Pons (tissue), 1 donor: ENCODE data around the gene PRDM16.
"Not testable (repeated sequence)": the region's sequence is repeated elsewhere in the genome, so short reads cannot be mapped to it uniquely, and the experiment has no call there.

ENCODE experiments used
- DNase-seq: peaks from one replicate; pipeline ENCODE4 v3.0.0-alpha.2; 2016; ENCODE audit warnings: low spot score

The PRDM16 gene

DNA sequence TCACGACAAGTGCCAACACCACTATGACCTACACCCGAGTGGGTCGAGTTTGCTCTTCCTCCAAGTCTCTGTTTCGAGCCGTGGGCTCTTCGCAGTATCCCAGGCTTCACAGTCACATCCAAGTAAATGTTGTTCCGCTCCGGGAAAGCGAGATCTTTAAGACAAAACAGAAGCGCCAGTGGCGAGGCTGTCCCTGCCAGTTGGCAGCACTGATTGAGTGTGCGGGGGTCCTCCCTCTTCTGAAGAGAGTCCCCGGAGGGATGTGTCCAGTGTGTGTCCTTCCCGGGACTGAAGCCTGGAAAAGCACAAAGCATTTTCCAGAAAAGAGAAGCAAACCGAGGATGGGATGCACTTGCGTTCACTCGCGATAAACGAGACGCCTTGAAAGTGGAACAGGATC is 158.9 kb downstream of the PRDM16 start:
- no peak for DNase-seq

DNA sequence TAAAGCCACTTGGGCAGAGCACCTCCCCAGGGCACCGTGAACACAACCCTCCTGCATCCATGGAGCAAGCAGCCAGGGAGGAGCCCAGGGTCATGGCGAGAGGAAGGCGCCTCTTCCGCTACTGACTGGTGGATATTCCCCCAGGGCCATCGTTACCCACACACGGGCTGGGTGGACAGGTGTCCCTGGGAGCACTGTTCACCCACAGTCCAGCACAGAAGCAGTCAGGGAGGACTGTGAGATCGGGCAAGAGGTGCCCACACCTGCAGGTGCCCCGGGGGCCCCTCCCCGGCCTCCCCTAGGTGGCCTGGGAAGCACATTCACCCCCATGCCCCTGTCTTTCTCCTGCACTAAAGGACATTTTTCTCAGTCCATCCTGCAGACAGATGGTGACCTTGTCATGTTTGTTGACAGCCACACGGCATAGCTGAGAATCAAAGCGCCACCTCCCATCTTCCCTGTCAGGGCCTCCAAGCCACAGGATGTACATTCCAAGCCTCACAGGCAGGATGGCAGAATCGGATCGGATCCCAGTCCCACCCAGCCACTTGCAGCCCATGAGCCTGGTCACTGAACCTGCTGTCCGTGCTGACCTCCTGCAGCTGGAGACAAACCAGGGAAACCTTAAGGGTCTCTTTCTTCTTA is 160.2 kb downstream of the PRDM16 start:
- no peak for DNase-seq

DNA sequence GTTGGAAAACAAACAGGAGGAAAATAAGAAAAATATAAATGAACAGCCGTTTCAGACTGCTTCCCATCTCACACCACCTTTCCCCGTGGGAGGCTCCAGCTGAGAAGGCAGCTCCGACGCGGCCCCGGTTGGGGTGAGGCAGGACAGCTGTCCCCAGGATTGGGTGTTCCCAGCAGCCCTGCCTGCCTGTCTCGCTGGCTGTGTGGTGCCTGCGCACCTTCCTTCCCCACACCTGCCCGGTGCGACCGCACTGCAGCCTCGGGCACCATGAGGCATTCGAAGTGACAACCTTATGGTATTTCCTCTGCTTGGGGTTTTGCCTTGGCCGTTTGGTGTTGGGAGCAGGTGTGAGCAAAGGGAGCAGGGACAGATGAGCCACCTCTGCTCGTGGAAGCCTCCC is 161.6 kb downstream of the PRDM16 start:
- DNase-seq: no peak

DNA sequence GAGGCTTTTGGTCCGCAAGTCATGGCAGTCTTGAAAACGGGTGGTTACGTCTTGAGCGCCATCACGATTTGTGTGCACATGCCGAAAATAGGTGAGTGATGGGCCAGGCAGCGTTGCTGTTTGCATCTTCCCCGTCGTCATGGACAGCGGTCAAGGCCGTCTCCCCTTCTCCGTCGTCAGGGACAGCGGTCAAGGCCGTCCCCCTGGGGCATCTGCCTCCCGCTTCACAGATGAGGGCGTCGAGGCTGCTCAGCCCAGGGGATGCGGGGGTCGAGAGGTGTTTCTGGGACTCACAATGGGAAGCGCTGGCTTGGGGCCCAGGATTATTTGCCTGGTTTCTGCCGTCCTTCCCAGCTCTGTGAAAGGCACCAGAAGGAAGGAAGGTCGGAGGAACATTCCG is 162.2 kb downstream of the PRDM16 start:
- DNase-seq: no peak

DNA sequence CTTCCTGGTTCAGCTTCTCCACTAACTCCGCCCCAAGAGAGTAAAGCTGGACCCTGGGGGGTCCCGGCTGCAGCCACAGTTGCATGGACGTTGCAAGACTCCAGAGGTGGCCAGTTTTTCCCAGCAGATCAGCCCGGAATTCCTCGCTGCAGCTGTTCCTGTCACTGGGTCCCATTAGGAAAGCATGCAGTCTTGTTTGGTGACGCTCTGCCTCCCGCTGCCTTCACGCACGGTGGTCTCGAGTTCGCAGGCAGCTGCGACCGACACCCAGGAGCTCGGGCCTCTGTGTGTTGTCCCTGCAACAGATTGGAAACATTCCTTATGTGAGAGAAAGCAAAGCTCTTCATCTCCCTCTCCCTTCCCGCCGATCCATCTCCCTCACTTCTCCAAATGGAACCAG is 162.8 kb downstream of the PRDM16 start:
- no peak for DNase-seq

DNA sequence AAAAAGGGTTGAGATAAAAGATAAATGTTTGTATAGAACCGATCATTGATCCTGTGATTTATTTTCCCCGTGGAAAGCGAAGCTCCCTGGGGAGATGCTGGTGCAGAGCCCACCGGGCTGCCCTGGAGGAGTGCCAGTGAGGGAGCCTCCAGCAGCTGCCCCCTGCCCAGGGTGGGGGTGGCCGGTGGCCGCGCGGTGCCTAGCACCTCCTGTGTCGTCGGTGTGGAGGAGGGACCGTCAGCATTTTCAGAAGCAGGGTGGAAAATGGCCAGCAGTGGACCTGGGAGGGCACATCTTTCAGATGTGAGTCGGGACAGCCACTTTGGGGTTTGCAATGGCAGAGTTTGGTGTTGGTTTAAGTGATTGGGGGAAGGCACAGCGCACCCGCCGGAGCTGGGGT is 164.0 kb downstream of the PRDM16 start:
- DNase-seq: no peak

DNA sequence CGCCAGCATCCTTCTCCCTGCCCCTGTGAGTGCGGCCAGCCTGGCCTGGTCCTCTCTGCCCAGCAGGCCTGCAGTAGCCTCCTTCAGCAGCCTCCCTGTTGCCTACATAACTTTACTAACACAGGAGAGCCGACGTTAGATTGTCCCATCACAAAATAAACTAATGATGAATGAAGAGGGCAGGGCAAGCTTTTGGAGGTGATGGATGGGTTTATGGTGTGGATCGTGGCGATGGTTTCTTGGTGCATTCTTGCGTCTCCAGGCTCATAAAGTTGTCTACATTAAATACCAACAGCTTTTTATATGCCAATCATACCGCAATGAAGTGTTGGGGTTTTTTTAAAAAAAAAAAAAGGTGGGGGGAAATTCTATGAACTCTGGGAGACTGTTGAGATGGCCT is 164.5 kb downstream of the PRDM16 start:
- no peak for DNase-seq

DNA sequence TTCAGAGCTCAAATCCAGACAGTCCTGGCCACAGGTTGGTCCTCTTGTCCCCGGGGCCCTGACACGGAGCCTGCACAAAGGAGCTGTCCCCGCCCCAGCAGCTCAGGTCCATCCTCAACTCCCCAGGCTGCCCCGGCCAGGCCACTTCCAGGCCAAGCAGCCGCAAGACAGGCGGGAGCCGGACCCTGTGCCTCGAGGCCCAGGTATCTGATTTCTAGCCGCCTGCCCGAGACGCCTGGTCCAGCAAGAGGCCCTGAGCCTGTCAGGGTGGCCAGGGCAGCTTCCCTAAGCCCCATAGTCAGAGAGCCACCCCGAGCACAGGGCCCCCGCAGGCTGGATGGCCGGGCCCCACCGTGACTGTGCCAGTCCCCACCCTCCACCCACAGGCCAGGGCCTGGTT is 165.3 kb downstream of the PRDM16 start:
- DNase-seq: no peak

DNA sequence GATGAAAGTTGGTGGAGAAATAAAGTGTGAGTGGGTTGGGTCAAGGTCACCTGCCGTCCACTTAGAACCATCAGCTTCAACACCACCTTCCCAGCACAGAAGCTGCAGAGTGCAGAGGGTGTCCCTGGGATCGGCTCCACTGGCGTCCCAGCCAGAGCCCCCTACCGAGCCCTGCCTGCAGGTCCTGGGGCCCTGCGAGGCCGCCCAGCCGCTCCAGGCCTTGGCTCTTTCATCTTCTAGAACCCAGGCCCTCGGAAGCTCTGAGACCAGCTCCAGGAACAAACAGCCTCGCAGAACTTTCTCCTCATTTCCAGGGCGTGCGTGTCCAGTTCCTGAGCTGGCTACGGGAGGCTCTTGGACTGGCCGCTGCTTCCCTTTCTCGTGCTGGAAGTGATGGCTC is 166.0 kb downstream of the PRDM16 start:
- DNase-seq: no peak

DNA sequence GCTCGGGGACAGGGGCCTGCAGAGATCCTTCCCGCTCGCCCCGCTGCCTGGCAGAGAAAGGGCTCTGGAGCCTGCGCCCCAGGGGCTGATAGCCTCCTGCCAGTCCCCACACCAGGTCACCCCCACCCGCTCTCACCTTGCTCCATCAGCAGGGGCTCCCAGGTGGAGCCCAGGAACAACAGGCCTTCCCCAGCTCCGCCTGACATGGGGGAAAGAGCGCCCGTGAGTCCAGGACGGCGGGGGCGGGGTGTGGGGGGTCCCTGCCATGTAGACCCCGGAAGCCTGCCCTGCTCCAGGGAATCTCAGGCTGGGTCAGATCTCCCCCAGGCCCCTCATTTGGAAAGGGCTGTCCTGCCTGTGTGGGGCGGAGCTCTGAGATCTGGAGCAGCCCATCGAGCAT is 166.5 kb downstream of the PRDM16 start:
- no peak for DNase-seq

DNA sequence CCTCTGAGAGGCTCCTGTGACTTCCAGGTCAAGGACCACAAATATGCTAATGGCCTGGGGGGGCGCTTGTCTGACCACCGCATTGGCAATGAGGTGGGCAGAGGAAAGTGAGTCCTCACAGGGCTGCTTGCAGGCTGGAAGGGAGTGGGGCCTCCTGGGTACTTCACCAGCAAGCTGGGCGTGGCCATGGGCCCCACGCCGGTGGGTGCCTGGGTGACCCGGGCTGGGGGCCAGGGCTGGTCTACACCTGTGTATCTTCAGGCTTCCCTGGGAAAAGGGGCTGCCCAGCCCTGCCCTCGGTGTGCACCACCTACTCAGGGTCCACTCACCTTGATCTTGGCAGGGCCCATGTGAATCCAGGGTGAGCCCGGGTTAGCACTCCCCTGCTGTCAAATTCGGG is 167.4 kb downstream of the PRDM16 start:
- no peak for DNase-seq

DNA sequence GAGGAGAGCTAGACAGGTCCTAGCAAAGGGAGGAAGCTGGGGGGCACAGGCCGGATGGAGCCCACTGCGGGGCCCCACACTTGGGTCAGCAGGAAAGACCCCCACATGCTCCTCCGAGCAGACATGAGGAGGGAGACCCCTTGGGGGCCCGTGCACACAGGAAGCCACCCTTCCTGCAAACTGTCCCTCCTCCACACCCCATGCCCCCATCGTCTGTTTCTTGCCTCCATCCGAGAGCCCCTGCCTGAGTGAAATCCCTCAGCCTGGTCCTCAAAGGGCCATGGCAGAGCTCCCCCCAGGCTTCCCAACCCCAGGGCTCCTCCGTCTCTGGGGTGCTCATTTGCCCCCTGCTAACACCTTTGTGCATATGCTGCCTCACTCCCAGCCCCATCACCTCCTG is 168.0 kb downstream of the PRDM16 start:
- no peak for DNase-seq

DNA sequence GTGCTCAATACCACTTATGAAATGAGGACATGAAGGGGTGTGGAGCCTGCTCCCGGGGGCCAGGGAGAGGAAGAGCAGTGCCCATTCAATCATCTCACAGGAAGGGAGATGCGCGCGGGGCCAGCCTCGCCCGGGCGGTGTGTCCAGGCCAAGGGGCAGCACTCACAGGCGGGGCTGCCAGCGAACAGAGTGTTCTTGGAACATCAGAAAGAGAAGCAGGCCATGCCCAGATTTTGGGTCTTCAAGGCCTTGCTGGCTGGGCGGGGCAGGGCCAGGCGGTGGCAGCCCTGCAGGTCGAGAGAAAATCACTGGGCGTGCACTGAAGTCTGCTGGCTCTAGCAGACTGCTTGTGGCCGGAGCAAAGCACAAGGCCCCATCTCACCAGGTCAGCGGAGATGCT is 168.6 kb downstream of the PRDM16 start:
- no peak for DNase-seq

DNA sequence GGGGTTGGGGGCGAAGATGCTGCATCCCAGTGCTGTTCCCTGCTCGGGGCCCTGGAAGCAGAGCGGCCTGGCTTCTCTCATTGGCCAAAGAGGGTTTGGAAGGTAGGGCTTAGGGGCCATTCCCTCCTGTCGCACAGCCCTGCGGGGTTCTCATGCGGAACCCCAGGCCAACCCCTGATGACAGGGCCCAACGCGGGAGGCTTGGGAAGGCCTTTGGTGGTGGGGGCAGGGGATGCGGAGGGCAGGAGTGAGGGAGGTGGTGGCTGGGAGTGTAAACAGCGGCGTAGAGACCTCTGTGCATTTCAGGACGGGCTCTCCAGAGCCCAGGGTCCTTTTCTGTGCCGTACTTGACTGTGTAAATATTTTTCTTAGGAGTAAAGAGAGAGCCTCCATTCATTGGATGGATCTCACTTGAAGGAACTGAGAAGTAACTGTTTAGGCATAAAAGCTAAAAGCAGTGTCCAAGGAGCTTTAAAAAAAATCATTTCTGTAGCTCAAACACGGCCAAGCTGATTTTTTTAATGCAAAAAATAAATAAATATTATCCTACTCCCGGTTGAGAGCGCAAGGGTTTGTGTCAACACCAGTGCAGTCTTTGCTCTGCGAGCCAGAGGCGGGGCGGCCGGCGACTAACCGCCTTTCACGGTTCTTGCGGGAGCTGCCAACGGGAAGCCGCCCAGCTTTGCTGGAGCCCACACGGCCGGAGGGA is 169.1 kb downstream of the PRDM16 start:
- DNase-seq: no peak

DNA sequence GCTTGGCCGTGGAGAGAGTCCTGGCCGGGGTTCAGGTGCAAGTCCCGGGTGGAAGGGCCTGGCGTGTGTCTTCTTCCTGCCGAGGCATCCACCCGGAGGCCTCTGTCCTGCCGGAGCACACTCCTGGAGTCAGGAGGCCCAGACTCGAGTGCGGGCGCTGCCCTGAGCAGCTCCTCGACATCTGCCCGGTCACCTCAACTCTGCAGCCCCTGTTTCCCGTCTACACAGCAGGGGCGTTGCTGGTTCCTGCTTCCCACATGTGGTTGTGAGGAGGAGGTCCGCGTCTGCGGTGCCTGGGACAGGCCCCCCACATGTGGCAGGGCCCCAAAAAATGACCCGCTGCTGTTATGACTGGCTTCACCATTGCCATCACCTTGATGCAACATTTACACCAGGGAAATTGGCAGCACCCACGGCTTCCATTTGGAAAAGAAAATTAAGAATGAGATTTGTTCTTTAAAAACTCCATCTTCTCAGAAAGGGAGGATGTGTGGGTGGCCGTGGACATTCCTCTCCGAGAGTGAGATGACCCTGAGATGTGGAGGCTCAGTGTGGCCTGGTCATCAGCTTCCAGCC is 169.8 kb downstream of the PRDM16 start:
- no peak for DNase-seq

DNA sequence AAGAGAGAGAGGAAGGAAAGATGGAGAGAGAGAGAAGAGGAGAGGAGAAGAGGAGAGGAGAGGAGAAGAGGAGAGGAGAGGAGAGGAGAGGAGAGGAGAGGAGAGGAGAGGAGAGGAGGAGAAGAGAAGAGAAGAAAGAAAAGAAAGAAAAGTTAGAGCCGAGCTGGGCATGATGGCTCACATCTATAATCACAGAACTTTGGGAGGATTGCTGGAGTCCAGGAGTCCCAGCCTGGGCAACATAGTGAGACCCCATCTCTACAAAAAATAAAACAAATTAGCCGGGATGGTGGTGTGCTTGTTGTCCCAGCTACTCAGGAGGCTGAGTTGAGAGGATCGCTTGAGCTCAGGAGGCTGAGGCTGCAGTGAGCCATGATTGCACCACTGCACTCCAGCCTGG is 171.0 kb downstream of the PRDM16 start:
- DNase-seq: not testable (repeated sequence)

DNA sequence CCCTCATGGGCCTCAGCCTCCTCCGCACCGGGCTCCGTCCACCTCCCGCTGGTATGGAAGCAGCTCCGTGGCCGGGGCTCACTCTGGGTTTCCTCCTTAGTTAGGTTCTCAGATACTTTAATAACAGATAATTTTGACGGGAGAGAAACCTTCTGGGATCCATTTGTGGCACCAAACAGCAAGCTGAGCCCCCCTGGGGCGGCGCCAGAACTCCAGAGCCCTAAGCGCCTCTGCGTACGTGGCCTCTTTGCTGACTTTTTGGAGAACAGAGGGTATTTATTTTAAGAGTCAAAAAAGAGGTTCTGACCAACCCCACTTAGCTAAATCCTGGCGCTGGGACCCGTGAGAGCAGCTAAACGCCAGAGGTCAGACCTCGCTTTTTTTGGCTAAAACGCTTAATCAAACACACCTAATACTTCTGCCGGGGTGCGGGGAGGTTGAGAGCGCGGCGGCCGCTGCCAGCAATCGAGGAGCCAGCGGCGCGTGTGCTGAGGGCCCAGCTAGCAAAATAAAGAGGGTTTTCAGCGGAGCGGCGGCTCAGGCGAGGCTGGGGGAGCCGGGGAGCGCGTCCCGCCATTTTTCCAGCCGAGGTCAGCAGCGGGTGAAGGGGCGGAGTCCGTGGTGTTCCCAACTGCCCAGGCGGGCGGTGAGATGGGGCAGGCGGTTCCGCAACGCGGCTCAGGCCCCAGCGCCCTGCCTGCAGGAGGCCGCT is 171.7 kb downstream of the PRDM16 start:
- no peak for DNase-seq

DNA sequence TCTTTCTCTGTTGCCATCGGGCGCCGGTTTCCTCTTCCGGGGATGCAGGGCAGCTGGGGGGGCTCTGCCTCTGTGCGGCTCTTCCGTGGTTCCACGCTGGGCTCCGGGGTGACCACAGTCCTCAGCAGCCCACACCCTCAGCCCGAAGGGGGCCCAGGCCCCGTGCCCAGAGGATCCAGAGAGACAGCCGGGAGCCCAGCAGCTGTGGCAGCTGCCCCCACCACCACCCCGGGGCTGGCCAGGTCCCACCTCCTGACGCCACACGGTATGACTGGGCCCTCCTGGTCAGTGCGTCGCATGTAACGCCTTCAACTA is 172.2 kb downstream of the PRDM16 start:
- DNase-seq: no peak

DNA sequence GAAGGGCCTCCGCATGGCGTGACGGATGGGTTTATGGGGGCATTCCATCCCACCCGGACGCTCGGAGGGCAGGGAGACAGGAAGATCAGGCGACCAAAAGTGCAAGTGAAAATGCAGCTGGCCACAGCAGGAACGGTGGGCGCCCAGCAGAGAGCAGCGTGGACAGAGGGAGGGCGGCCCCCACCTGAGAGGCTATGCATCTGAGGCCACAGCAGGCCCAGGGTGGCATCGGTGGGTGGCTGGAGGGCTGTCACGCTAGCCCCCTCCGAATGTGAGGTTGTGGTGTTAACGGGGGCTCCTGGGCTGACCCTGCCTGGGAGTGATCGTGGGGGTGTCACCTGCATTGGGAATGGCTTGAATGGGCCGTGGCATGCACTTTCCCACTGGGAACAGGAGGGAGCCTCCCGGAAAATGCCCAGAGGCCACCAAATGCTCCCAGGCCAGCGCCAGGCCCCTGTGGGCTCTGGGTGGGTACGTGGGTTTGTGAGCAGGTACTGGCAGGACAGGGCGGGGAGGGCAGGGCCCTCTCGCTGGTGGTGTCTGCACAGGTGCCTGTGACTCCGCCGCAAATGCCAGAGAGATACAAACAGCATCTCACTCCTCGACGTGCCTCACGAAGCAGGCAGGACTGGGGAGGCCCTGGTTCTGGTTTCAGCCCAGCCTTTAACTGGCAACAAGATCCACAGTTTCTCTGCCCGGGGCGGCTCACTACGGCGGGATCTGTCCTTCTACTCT is 172.8 kb downstream of the PRDM16 start:
- DNase-seq: no peak

DNA sequence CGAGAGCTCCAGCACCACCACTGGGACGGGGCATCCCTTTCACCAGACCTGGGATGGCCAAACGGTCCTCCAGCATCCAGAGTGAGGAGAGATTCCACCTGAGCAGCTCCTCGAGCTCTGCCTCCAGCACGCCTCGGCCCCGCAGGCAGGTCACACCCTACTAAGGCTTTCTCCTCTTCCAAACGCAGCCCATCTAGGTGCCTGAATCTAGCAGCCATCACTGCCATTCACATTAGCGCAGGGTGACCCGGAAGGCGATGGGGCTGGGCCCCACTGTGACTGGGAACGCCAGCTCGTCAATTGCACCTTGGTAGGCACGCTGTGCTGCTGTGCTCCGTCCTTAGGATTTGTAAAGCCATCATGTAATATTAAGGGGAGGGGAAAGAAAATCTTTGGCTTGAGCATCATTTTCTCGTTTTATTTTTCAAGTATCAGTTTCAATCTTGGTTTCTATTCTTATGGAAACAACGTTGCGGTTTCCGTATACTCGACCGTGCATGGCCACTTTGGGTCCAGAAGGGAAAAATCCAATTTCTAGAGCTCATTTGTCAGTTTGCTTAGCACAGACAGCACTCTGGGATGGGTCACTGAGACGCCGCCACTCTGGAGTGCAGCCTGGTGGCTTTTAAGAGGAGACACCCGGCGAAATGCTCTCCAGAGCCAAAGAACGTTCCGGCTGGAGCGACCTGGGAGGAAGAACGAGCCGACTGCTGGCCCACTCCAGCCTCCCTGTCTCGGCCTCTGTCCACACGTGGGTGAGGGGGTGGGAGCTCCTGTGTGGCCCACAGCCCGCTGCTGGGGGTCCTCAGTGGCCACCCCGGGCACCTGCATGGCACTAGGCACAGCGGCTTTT is 173.6 kb downstream of the PRDM16 start:
- no peak for DNase-seq

DNA sequence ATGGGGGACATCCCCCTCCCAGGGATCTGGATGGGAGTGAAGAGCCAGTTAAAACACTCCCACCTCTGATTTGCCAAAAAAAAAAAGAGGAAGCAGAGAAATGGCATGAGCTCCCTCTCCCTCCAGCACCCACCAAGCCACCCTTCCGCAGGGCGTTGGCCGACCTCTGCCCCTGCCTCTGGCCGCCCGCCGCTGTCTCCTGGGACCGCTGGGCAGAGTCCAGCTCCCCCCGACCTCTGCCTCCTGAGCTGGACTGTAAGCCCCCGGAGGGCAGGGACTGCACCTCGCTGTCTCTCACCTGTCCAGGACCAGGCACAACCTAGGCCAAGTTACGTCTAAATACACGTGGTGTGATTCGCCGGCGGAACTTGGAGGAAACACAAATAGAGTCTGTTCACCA is 174.3 kb downstream of the PRDM16 start:
- DNase-seq: no peak
